RWPE2 (cell line): ENCODE results near the gene CITED2.
"Not testable (repeated sequence)": the region's sequence is repeated elsewhere in the genome, so short reads cannot be mapped to it uniquely, and the experiment has no call there.

Source experiments
- ATAC-seq: fragments of 200-7000 bp; cut with Tn5 transposase; 3 replicates; pipeline ENCODE4 v1.9.1; 2021; ENCODE audit warnings: low read depth
- DNase-seq: peaks from one replicate; pipeline ENCODE4 v3.0.0-alpha.2; 2020; ENCODE audit warnings: low spot score
- H3K27ac ChIP-seq: fragments of 450-650 bp; 2 replicates; pipeline ENCODE4 v1.5.1; 2017; ENCODE audit warnings: mild to moderate bottlenecking; ENCODE audit not compliant: poor library complexity, severe bottlenecking
- H3K27me3 ChIP-seq: fragments of 250-450 bp; sonication (Bioruptor Pico); 2 replicates; pipeline ENCODE4 v1.5.1; 2021; ENCODE audit warnings: mild to moderate bottlenecking, moderate library complexity; ENCODE audit not compliant: insufficient read depth, poor library complexity, severe bottlenecking
- H3K36me3 ChIP-seq: fragments of 250-450 bp; sonication (Bioruptor Pico); 2 replicates; pipeline ENCODE4 v1.5.1; 2020; ENCODE audit warnings: low read depth, mild to moderate bottlenecking, moderate library complexity
- H3K4me1 ChIP-seq: fragments of 250-450 bp; sonication (Bioruptor Pico); 2 replicates; pipeline ENCODE4 v1.5.1; 2021; ENCODE audit warnings: mild to moderate bottlenecking, moderate library complexity; ENCODE audit not compliant: insufficient read depth, poor library complexity, severe bottlenecking
- H3K4me3 ChIP-seq: fragments of 250-450 bp; sonication (Bioruptor Pico); 2 replicates; pipeline ENCODE4 v1.5.1; 2021; ENCODE audit warnings: mild to moderate bottlenecking, moderate library complexity; ENCODE audit not compliant: severe bottlenecking
- H3K9me3 ChIP-seq: fragments of 250-450 bp; sonication (Bioruptor Pico); 2 replicates; pipeline ENCODE4 v1.5.1; 2021; ENCODE audit warnings: mild to moderate bottlenecking, moderate library complexity; ENCODE audit not compliant: severe bottlenecking
- TF ChIP-seq, protein P1 (sequence below): fragments of 450-650 bp; IDR thresholded peaks from one replicate; pipeline ENCODE4 v1.5.1; 2017; ENCODE audit warnings: mild to moderate bottlenecking, moderate library complexity; ENCODE audit not compliant: poor library complexity, severe bottlenecking

Gene CITED2

DNA sequence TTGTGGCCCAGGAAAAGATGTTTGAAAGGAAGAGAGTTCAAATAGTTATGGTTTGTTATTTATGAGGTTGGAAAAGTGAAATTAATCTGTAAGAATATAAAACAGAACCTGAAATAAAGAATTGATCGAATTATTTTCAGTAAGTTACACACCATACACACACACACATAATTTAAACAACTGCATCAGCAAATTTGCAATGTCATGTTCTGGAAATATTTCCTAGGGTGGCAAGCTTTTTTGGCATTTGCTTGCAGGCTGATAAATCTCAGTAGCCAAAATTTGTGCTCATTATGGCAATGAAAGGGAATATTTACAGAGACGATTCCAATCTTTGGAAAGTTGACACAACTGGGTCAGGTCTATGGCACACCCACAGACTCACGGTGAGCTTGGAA is 9.5 kb downstream of the CITED2 start:
- peaks cover 3% of the 10 kb centered on the region for H3K4me1 ChIP-seq
- DNase-seq (no peak), ATAC-seq (no peak)
- TF ChIP-seq, protein P1, sequence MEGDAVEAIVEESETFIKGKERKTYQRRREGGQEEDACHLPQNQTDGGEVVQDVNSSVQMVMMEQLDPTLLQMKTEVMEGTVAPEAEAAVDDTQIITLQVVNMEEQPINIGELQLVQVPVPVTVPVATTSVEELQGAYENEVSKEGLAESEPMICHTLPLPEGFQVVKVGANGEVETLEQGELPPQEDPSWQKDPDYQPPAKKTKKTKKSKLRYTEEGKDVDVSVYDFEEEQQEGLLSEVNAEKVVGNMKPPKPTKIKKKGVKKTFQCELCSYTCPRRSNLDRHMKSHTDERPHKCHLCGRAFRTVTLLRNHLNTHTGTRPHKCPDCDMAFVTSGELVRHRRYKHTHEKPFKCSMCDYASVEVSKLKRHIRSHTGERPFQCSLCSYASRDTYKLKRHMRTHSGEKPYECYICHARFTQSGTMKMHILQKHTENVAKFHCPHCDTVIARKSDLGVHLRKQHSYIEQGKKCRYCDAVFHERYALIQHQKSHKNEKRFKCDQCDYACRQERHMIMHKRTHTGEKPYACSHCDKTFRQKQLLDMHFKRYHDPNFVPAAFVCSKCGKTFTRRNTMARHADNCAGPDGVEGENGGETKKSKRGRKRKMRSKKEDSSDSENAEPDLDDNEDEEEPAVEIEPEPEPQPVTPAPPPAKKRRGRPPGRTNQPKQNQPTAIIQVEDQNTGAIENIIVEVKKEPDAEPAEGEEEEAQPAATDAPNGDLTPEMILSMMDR = no peak
- no peak overlapping the region for H3K27ac ChIP-seq
- no peak overlapping the region for H3K4me3 ChIP-seq
- no peaks in the 10 kb centered on the region for H3K9me3 ChIP-seq
- no peaks in the 10 kb centered on the region for H3K27me3 ChIP-seq
- H3K36me3 ChIP-seq = no peaks in the 10 kb centered on the region

DNA sequence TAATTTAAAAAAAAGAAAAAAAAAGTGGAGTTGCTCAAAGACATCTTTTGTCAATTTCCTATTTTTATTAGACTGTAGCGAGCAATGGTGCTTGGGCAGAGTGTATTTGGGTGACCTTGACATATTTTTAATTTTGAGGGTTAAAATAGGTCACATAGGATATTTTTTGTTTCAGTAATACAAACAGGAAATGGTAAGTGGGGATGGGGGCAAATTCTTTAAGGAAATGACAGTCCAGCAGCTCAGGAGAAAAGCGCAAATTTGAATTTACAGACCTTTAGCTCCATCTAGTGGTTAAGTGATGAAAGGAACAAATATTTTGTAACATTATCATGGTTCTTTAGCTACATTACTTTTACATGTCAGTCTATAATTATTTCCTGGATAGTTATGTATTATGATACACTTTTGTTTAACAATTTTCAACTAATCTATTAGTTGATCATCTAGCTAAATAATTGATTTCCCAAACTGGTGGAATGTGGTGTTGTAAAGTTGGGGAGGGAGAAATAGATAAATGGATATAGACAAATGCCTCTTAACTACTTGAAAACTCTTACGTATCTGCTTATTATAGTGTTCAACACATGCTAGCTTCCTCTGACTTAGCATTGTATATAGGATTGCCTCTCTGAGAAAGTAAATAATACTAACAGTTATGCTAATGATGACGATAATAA is 10.0 kb downstream of the CITED2 start:
- H3K4me1 ChIP-seq = peaks cover 3% of the 10 kb centered on the region
- no peak overlapping the region for H3K4me3 ChIP-seq
- H3K36me3 ChIP-seq = no peaks in the 10 kb centered on the region
- TF ChIP-seq, protein P1 = peak; percentile 77
- DNase-seq (no peak), ATAC-seq (no peak)
- H3K9me3 ChIP-seq = no peaks in the 10 kb centered on the region
- H3K27me3 ChIP-seq = no peaks in the 10 kb centered on the region
- no peak overlapping the region for H3K27ac ChIP-seq

DNA sequence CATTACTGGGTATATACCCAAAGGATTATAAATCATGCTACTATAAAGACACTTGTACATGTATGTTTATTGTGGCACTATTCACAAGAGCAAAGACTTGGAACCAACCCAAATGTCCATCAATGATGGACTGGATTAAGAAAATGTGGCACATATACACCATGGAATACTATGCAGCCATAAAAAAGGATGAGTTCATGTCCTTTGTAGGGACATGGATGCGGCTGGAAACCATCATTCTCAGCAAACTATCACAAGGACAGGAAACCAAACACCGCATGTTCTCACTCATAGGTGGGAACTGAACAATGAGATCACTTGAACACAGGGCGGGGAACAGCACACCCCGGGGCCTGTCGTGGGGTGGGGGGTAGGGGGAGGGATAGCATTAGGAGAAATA is 10.7 kb downstream of the CITED2 start:
- not testable (repeated sequence) for DNase-seq, H3K27ac ChIP-seq, H3K36me3 ChIP-seq, H3K27me3 ChIP-seq, H3K9me3 ChIP-seq, H3K4me3 ChIP-seq, H3K4me1 ChIP-seq, ATAC-seq

DNA sequence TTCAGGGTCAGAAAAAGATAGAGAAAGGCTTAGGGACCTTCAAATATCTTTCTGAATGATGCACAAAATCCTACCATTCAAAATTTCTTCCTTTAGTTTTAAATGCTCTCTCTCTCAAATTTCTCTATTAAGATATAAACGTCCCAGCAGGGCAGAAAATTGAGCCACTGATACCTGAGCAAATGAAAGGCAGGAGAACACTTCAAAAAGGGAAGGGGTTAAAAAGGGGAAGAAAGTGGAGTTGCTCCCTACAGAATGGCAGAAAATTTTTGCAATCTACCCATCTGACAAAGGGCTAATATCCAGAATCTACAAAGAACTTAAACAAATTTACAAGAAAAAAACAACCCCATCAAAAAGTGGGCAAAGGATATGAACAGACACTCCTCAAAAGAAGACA is 11.3 kb downstream of the CITED2 start:
- H3K27me3 ChIP-seq, H3K27ac ChIP-seq, H3K36me3 ChIP-seq, H3K4me3 ChIP-seq, H3K9me3 ChIP-seq, ATAC-seq, H3K4me1 ChIP-seq, DNase-seq: not testable (repeated sequence)

DNA sequence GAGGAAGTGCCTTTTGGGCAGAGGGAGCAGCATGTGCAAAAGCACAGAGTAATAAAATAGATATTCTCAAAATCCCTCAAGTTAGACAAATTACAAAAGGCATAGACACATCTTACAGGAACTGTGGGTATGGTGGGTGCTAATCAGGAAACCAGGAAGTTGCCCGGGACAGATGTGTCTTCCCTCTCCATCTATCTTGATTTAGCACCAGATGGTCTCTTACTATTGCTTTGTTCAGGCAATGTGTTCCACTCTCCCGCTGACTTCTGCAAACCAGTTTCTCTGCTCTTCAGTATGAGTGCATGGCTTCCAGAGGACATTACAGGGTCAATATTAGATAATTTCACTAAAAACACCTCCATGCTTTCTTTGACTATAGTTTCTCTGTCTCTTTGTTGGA is 13.2 kb downstream of the CITED2 start:
- DNase-seq = no peak

DNA sequence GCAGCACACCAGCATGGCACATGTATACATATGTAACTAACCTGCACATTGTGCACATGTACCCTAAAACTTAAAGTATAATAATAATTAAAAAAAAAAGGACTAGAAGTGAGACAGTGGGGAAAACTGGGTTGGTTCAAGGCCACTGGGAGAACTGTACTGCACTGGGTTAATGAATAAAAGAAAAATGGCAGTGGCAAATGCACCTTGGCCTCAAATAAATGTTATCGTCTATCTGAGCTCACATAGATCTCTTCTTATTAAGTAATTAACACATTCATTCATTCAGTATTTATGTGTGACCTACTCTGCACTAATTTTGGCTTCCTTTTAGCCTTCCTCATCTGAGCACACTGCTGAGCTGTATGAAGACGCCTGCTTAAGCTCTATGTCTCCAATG is 17.5 kb downstream of the CITED2 start:
- Histone ChIP-seq H3K27me3 (no peaks in the 10 kb centered on the region), H3K4me1 (no peaks in the 10 kb centered on the region), H3K9me3 (no peaks in the 10 kb centered on the region), H3K27ac (no peak overlapping the region), H3K4me3 (no peak overlapping the region), H3K36me3 (no peaks in the 10 kb centered on the region)
- TF ChIP-seq, protein P1 = no peak
- ATAC-seq (no peak), DNase-seq (no peak)

More for the DNA sequence above, 13.2 kb downstream of the CITED2 start:
- Histone ChIP-seq H3K36me3 (no peaks in the 10 kb centered on the region), H3K4me3 (no peak overlapping the region), H3K4me1 (no peaks in the 10 kb centered on the region), H3K27me3 (no peaks in the 10 kb centered on the region), H3K27ac (no peak overlapping the region), H3K9me3 (no peaks in the 10 kb centered on the region)
- ATAC-seq = no peak
- TF ChIP-seq, protein P1 = no peak
